Measurements from ENCODE around the gene PGA3.
"Not testable (repeated sequence)": the region's sequence is repeated elsewhere in the genome, so short reads cannot be mapped to it uniquely, and the experiment has no call there.

Gene PGA3

GRCh38 chr11:61250796-61251765 lies 47.8 kb downstream of the PGA3 start:
- H3K4me3 ChIP-seq (replicated peaks in 1 of 2; ENCODE audit: low read depth in 2 of 2, low read length in 2 of 2): not testable (repeated sequence)
- peak in 1 of 2 donors; percentile 61 for DNase-seq (ENCODE audit: low read depth in 2 of 2)

GRCh38 chr11:61252332-61252731 lies 49.0 kb downstream of the PGA3 start:
- H3K4me3 ChIP-seq (replicated peaks in 1 of 2; ENCODE audit: low read depth in 2 of 2, low read length in 2 of 2); DNase-seq (ENCODE audit: low read depth in 2 of 2): not testable (repeated sequence)

GRCh38 chr11:61254403-61255025 lies 51.2 kb downstream of the PGA3 start:
- TF ChIP-seq CTCF (IDR thresholded peaks at IDR 0.05; ENCODE audit: low read depth, low read length): peak; percentile 99
- DNase-seq (ENCODE audit: low read depth in 2 of 2): peak; percentile 69 to 75
- H3K4me3 ChIP-seq (replicated peaks in 1 of 2; ENCODE audit: low read depth in 2 of 2, low read length in 2 of 2): no peak overlapping the region

GRCh38 chr11:61256710-61257482 lies 53.6 kb downstream of the PGA3 start:
- H3K4me3 ChIP-seq (replicated peaks in 1 of 2; ENCODE audit: low read depth in 2 of 2, low read length in 2 of 2): no peak overlapping the region
- no peak for TF ChIP-seq CTCF (IDR thresholded peaks at IDR 0.05; ENCODE audit: low read depth, low read length)
- no peak for DNase-seq (ENCODE audit: low read depth in 2 of 2)

- no peak overlapping the region for H3K4me3 ChIP-seq (replicated peaks in 1 of 2; ENCODE audit: low read depth in 2 of 2, low read length in 2 of 2)
- no peak for TF ChIP-seq CTCF (IDR thresholded peaks at IDR 0.05; ENCODE audit: low read depth, low read length)
- no peak for DNase-seq (ENCODE audit: low read depth in 2 of 2)
Measured at GRCh38 chr11:61258546-61258945, 55.2 kb downstream of the PGA3 start.

GRCh38 chr11:61259363-61259762 lies 56.0 kb downstream of the PGA3 start:
- no peak overlapping the region for H3K4me3 ChIP-seq (replicated peaks in 1 of 2; ENCODE audit: low read depth in 2 of 2, low read length in 2 of 2)
- no peak for DNase-seq (ENCODE audit: low read depth in 2 of 2)
- no peak for TF ChIP-seq CTCF (IDR thresholded peaks at IDR 0.05; ENCODE audit: low read depth, low read length)
